Liver (tissue), 9 donors: ENCODE measurements around the gene VGLL4. TPM values are rescaled to one million over a fixed set of nuclear protein-coding genes. Genes with fewer than 3 reads are reported as not detected.

ENCODE experiments used
- DNase-seq: peaks from one replicate; pipeline ENCODE4 v3.0.0-alpha.2; 2017; ENCODE audit warnings: low spot score
- H3K27ac ChIP-seq, 2 donors: one replicate each; pipeline ENCODE4 v1.7.0; 2013; ENCODE audit warnings: inconsistent platforms in 2 of 2, low read length in 2 of 2, control low read depth in 1 of 2, low read depth in 1 of 2, mild to moderate bottlenecking in 1 of 2
- H3K27me3 ChIP-seq, 4 donors: one replicate each; pipeline versions ENCODE4 v1.6.1 to v1.7.0; 2013; ENCODE audit warnings: low read length in 3 of 4, inconsistent platforms in 1 of 4, mild to moderate bottlenecking in 1 of 4, moderate library complexity in 1 of 4; ENCODE audit not compliant: control insufficient read depth in 4 of 4, insufficient read depth in 4 of 4
- H3K36me3 ChIP-seq, 4 donors: one replicate each; pipeline versions ENCODE4 v1.6.1 to v1.7.0; 2013; ENCODE audit warnings: low read length in 3 of 4, mild to moderate bottlenecking in 3 of 4, low read depth in 1 of 4, moderate library complexity in 1 of 4; ENCODE audit not compliant: control insufficient read depth in 4 of 4, insufficient read depth in 3 of 4
- H3K4me1 ChIP-seq, 4 donors: one replicate each; pipeline versions ENCODE4 v1.6.1 to v1.7.0; 2013; ENCODE audit warnings: low read length in 3 of 4, mild to moderate bottlenecking in 3 of 4, moderate library complexity in 1 of 4; ENCODE audit not compliant: control insufficient read depth in 4 of 4, insufficient read depth in 4 of 4
- H3K4me3 ChIP-seq, 3 donors: one replicate each; pipeline versions ENCODE4 v1.6.1 to v1.7.0; 2013; ENCODE audit warnings: low read length in 3 of 3, control low read depth in 1 of 3, low read depth in 1 of 3, mild to moderate bottlenecking in 1 of 3
- H3K9ac ChIP-seq, 2 donors: one replicate each; pipeline ENCODE4 v1.7.0; 2013; ENCODE audit warnings: low read length in 2 of 2, mild to moderate bottlenecking in 2 of 2, moderate library complexity in 2 of 2, control low read depth in 1 of 2, low read depth in 1 of 2
- H3K9me3 ChIP-seq, 4 donors: one replicate each; pipeline versions ENCODE4 v1.6.1 to v1.7.0; 2013; ENCODE audit warnings: low read length in 3 of 4; ENCODE audit not compliant: control insufficient read depth in 4 of 4
- EGR1 ChIP-seq, 2 donors: IDR thresholded peaks; 2 replicates each; pipeline ENCODE4 v1.6.1; 2016 to 2018; ENCODE audit warnings: antibody characterized with exemption in 2 of 2, low read depth in 2 of 2
- FOXA2 ChIP-seq: IDR thresholded peaks from 2 replicates; pipeline ENCODE4 v1.6.1; 2016; ENCODE audit warnings: antibody characterized with exemption
- GABPA ChIP-seq, 2 donors: IDR thresholded peaks in 1 of 2; conservative IDR thresholded peaks in 1 of 2; 2 replicates each; pipeline ENCODE4 v1.6.1; 2016; ENCODE audit warnings: antibody characterized with exemption in 2 of 2, mild to moderate bottlenecking in 1 of 2, moderate library complexity in 1 of 2
- HNF4A ChIP-seq, 2 donors: conservative IDR thresholded peaks; 2 replicates each; pipeline ENCODE4 v1.6.1; 2016; ENCODE audit warnings: antibody characterized with exemption in 2 of 2, mild to moderate bottlenecking in 2 of 2
- HNF4G ChIP-seq: IDR thresholded peaks from 2 replicates; pipeline ENCODE4 v1.6.1; 2016; ENCODE audit warnings: antibody characterized with exemption
- JUND ChIP-seq, 2 donors: IDR thresholded peaks; 2 replicates each; pipeline ENCODE4 v1.6.1; 2016; ENCODE audit warnings: antibody characterized with exemption in 2 of 2
- NR2F2 ChIP-seq: IDR thresholded peaks from 2 replicates; pipeline ENCODE4 v1.6.1; 2016; ENCODE audit warnings: antibody characterized with exemption
- RAD21 ChIP-seq, 2 donors: IDR thresholded peaks; 2 replicates each; pipeline ENCODE4 v1.6.1; 2016; ENCODE audit warnings: antibody characterized with exemption in 2 of 2, mild to moderate bottlenecking in 2 of 2
- RXRA ChIP-seq, 2 donors: IDR thresholded peaks; 2 replicates each; pipeline ENCODE4 v1.6.1; 2017 to 2018; ENCODE audit warnings: antibody characterized with exemption in 2 of 2, mild to moderate bottlenecking in 1 of 2
- SP1 ChIP-seq: IDR thresholded peaks from 2 replicates; pipeline ENCODE4 v1.6.1; 2018; ENCODE audit warnings: antibody characterized with exemption, mild to moderate bottlenecking
- TAF1 ChIP-seq: conservative IDR thresholded peaks from 2 replicates; pipeline ENCODE4 v1.6.1; 2016; ENCODE audit warnings: antibody characterized with exemption, mild to moderate bottlenecking
- YY1 ChIP-seq: IDR thresholded peaks from 2 replicates; pipeline ENCODE4 v1.6.1; 2016; ENCODE audit warnings: antibody characterized with exemption, mild to moderate bottlenecking
- WGBS: extraction: QIAGEN DNeasy Blood & Tissue Kit; methylation state at CpG from one replicate; pipeline ENCODE4 v1.1.7; 2013; 5-methylcytosine and 5-hydroxymethylcytosine counted together
- polyA plus RNA-seq, 2 donors: library from polyadenylated mRNA; stranded (reverse) in 1 of 2; unstranded in 1 of 2; fragments of 200-250 nt in 1 of 2; fragments of >200 nt in 1 of 2; fragmentation: Nextera tagmentation in 1 of 2; extraction: Ambion mirVana in 1 of 2; gene quantifications; one replicate each; pipeline versions ENCODE4 v1.2.1 to v1.2.3, GENCODE V29; 2013 to 2015
- total RNA-seq, 2 donors: library from RNA; depleted of rRNA; stranded (reverse); fragments of >200 nt; gene quantifications; one replicate each; pipeline ENCODE4 v1.2.3, GENCODE V29; 2014
- TF ChIP-seq, protein P1 (sequence below): IDR thresholded peaks from 2 replicates; pipeline ENCODE4 v1.6.1; 2016; ENCODE audit warnings: antibody characterized with exemption, mild to moderate bottlenecking
- TF ChIP-seq, protein P2 (sequence below): fragments of 150-350 bp; IDR thresholded peaks from 2 replicates; pipeline ENCODE4 v1.5.1; 2017; ENCODE audit warnings: improper control_type of control experiment, low read depth, low read length; ENCODE audit not compliant: missing input control
- TF ChIP-seq, protein P3 (sequence below): IDR thresholded peaks from 2 replicates; pipeline ENCODE4 v1.6.1; 2016; ENCODE audit warnings: antibody characterized with exemption
- TF ChIP-seq, protein P4 (sequence below): IDR thresholded peaks from 2 replicates; pipeline ENCODE4 v1.6.1; 2016; ENCODE audit warnings: antibody characterized with exemption
- donor health status: healthy.
- donor health status: healthy.
- donor health status: healthy.
- donor health status: healthy.
- donor health status: healthy.

Gene VGLL4
- total and polyA plus RNA-seq, 4 donors: 7.2 to 27.9 (median 13.0) TPM

DNA sequence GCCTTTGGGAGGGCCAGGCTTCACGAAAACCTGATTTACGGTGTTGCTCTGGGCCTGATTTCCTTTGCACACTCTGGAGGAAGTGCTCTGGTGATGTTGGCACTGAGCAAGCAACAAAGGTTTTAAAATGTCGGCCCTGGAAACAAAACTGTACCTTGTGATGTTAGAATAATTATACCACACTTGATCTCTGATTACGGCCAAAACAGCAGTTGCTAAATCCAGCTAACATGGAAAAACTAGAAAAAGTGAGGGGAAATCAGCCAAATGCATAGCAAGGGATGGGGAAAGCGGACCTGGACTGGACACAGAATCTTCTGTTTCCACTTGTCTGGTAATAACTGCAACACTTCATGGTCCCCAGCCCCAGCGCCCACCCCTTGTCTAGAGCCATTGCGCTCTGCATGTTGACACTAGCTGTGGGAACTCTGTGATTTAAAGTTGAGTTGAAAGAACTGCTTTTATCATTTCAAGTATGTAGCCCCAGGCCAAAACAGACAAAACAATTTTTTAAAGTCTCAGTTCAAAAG, 120.1 kb downstream of the VGLL4 start (continued):
- TF ChIP-seq, protein P1, sequence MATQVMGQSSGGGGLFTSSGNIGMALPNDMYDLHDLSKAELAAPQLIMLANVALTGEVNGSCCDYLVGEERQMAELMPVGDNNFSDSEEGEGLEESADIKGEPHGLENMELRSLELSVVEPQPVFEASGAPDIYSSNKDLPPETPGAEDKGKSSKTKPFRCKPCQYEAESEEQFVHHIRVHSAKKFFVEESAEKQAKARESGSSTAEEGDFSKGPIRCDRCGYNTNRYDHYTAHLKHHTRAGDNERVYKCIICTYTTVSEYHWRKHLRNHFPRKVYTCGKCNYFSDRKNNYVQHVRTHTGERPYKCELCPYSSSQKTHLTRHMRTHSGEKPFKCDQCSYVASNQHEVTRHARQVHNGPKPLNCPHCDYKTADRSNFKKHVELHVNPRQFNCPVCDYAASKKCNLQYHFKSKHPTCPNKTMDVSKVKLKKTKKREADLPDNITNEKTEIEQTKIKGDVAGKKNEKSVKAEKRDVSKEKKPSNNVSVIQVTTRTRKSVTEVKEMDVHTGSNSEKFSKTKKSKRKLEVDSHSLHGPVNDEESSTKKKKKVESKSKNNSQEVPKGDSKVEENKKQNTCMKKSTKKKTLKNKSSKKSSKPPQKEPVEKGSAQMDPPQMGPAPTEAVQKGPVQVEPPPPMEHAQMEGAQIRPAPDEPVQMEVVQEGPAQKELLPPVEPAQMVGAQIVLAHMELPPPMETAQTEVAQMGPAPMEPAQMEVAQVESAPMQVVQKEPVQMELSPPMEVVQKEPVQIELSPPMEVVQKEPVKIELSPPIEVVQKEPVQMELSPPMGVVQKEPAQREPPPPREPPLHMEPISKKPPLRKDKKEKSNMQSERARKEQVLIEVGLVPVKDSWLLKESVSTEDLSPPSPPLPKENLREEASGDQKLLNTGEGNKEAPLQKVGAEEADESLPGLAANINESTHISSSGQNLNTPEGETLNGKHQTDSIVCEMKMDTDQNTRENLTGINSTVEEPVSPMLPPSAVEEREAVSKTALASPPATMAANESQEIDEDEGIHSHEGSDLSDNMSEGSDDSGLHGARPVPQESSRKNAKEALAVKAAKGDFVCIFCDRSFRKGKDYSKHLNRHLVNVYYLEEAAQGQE: no peak
- no peak for TF ChIP-seq JUND (IDR thresholded peaks at IDR 0.05)

DNA sequence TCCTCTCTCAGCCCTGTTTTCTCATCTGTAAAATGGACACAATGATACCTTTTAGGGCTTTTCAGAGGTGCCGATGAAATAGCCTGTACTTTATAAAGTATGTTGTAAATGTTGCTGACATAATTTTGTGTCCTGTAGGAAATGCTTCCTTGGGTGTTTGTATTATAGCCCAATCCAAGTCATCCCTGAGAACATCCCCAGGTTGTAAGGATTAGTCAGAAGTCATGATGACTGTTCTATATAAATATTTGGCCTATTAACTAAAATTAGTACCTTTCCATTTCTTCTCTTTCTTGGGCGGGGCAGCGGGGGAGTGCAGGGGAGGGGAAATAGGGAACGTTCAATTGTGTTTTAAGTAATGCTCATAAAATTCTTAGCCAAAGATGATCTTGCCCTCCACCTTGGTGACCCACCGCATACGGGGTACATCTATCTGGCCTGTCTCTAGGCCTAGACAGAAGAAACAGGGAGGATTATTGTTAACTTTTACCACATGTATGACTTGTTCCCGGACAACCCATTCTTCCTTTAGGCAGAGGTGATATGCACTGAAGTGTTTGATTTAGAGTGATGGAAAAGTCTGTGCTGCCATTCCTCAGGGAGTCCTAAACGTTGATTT, 120.7 kb downstream of the VGLL4 start:
- 91% methylated on average over 8 of the region's 8 CpGs for WGBS
- Histone ChIP-seq H3K36me3 (no peaks in the 10 kb centered on the region), H3K9ac (no peak overlapping the region), H3K4me3 (no peak overlapping the region), H3K4me1 (no peaks in the 10 kb centered on the region), H3K9me3 (no peaks in the 10 kb centered on the region), H3K27ac (no peak overlapping the region), H3K27me3 (no peaks in the 10 kb centered on the region)
- DNase-seq: no peak
- TF ChIP-seq YY1 (no peak), GABPA (IDR thresholded peaks at IDR 0.05 in 1 of 2, conservative IDR thresholded peaks at IDR 0.05 in 1 of 2) (no peak), HNF4G (no peak), RXRA (IDR thresholded peaks at IDR 0.05) (no peak), FOXA2 (no peak), JUND (IDR thresholded peaks at IDR 0.05) (no peak)
- TF ChIP-seq, protein P1: no peak

DNA sequence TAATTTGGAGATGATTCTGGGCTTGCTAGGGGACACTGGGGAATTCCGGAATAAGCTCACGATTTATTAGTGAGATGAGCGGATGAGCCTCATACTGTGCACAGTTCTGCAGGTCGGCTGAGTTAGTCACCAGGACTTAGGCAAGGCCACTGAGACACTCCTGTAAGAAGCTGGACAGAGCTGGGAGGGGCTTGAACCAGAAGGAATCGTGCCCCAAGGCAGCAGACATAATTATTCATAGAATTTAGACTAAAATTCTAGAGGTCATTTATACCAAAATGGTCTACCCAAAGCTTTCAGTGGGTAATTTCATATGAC, 121.4 kb downstream of the VGLL4 start:
- TF ChIP-seq, protein P2, sequence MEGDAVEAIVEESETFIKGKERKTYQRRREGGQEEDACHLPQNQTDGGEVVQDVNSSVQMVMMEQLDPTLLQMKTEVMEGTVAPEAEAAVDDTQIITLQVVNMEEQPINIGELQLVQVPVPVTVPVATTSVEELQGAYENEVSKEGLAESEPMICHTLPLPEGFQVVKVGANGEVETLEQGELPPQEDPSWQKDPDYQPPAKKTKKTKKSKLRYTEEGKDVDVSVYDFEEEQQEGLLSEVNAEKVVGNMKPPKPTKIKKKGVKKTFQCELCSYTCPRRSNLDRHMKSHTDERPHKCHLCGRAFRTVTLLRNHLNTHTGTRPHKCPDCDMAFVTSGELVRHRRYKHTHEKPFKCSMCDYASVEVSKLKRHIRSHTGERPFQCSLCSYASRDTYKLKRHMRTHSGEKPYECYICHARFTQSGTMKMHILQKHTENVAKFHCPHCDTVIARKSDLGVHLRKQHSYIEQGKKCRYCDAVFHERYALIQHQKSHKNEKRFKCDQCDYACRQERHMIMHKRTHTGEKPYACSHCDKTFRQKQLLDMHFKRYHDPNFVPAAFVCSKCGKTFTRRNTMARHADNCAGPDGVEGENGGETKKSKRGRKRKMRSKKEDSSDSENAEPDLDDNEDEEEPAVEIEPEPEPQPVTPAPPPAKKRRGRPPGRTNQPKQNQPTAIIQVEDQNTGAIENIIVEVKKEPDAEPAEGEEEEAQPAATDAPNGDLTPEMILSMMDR: no peak
- TF ChIP-seq SP1 (no peak), NR2F2 (no peak), FOXA2 (no peak), RXRA (IDR thresholded peaks at IDR 0.05) (no peak), YY1 (no peak), HNF4G (no peak), HNF4A (conservative IDR thresholded peaks at IDR 0.05) (no peak), EGR1 (IDR thresholded peaks at IDR 0.05; ENCODE audit: low read depth in 2 of 2) (no peak), RAD21 (IDR thresholded peaks at IDR 0.05) (no peak), JUND (IDR thresholded peaks at IDR 0.05) (no peak), TAF1 (no peak)
- TF ChIP-seq, protein P3, sequence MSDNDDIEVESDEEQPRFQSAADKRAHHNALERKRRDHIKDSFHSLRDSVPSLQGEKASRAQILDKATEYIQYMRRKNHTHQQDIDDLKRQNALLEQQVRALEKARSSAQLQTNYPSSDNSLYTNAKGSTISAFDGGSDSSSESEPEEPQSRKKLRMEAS: no peak
- TF ChIP-seq, protein P4, sequence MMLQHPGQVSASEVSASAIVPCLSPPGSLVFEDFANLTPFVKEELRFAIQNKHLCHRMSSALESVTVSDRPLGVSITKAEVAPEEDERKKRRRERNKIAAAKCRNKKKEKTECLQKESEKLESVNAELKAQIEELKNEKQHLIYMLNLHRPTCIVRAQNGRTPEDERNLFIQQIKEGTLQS: no peak
- Histone ChIP-seq H3K27me3 (no peaks in the 10 kb centered on the region), H3K9ac (no peak overlapping the region), H3K4me3 (no peak overlapping the region), H3K27ac (no peak overlapping the region), H3K4me1 (no peaks in the 10 kb centered on the region), H3K36me3 (no peaks in the 10 kb centered on the region), H3K9me3 (no peaks in the 10 kb centered on the region)
- DNase-seq: no peak
- WGBS: 97% methylated on average over 5 of the region's 5 CpGs
